ENCODE measurements around the gene RNF220. TPM values are rescaled to one million over a fixed set of nuclear protein-coding genes. Genes with fewer than 3 reads are reported as not detected.

RNF220 gene
- total and polyA plus RNA-seq, 2 of the 13 experiments (the other 11 are each of a cell fraction or from before 2014, with no cell fraction given) = 48.2 to 72.1 TPM

DNA sequence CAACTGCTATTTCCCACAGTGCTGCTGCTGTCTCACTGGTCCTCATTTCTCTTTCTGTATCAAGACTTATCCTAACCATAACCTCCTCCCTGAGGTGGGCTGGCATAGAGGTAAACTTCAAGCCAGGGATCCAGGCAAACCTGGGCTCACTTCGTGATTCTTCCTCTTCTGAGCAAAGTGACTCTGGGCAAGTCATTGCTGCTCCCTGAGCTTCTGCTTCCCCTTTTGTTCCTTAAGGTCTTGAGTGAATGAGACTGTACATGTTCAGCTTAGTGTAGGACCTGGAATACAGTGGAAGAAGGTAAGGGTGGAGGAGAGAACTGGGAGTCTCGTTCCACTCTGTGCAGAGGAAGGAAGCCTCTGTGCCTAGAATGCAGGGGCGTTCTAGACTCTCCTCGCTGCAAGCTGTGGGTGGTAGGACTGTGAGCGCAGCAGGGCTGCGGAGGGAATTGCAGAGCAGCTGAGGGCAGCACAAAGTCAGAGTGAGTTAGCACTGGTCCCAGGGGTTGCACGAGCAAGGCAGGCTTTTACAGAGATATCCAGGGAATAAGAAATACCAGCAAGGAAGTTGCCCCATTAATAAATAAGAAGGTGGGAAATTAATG is 38.6 kb upstream of the RNF220 start:
- BruUV-seq (replicated peaks) = no TSS peak
- WGBS (ENCODE audit: low lambda C conversion rate) = 32% methylated on average over 7 of the region's 7 CpGs
- Histone ChIP-seq H3K4me2 (ENCODE audit: low read depth, low read length) (no peak overlapping the region), H3K9ac (ENCODE audit: insufficient read depth, low read depth, low read length) (no peak overlapping the region), H3K79me2 (ENCODE audit: insufficient read depth, low read length) (no peaks in the 10 kb centered on the region), H3K4me3 (replicated peaks in 1 of 3; ENCODE audit: insufficient read depth in 1 of 3, low read depth in 2 of 3, low read length in 3 of 3) (no peak overlapping the region), H3K27me3 (ENCODE audit: control insufficient read depth in 1 of 2, insufficient read depth in 2 of 2, low read length in 2 of 2) (peaks cover 6 to 46% of the 10 kb centered on the region in 2 experiments; a peak in 4 of 5 replicates), H3K27ac (ENCODE audit: extremely low read length, insufficient read depth, low read length) (no peak overlapping the region), H3K4me1 (ENCODE audit: insufficient read depth, low read length) (no peaks in the 10 kb centered on the region), H3K9me3 (ENCODE audit: low read length) (no peaks in the 10 kb centered on the region), H2AFZ (ENCODE audit: low read length) (no peak overlapping the region), H4K20me1 (ENCODE audit: insufficient read depth, low read length) (no peaks in the 10 kb centered on the region), H3K36me3 (replicated peaks in 1 of 2; ENCODE audit: control insufficient read depth in 1 of 2, insufficient read depth in 2 of 2, low read length in 2 of 2) (no peaks in the 10 kb centered on the region)
- FAIRE-seq = no peak
- no peak for ATAC-seq
- intact Hi-C loops (cut with micrococcal nuclease; ENCODE audit: unreplicated experiment) (no loop called here), in situ Hi-C loops (cut with HindIII; ENCODE audit: extremely low pct_ligation_motif_present, low pct_unique_long_range_greater_than_20kb) (no loop called here)
- TF ChIP-seq, protein P1, sequence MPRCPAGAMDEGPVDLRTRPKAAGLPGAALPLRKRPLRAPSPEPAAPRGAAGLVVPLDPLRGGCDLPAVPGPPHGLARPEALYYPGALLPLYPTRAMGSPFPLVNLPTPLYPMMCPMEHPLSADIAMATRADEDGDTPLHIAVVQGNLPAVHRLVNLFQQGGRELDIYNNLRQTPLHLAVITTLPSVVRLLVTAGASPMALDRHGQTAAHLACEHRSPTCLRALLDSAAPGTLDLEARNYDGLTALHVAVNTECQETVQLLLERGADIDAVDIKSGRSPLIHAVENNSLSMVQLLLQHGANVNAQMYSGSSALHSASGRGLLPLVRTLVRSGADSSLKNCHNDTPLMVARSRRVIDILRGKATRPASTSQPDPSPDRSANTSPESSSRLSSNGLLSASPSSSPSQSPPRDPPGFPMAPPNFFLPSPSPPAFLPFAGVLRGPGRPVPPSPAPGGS (CRISPR knock-in tag; IDR thresholded peaks at IDR 0.05) = no peak
- TF ChIP-seq RAD51 (IDR thresholded peaks at IDR 0.05; ENCODE audit: borderline replicate concordance) = no peak
- no peak for DNase-seq (ENCODE audit: low spot score)
- POLR2A ChIA-PET = no interaction called here
- CTCF ChIA-PET (ENCODE audit: low intra/inter-chr PET ratio, low total read pairs) = no interaction called here

DNA sequence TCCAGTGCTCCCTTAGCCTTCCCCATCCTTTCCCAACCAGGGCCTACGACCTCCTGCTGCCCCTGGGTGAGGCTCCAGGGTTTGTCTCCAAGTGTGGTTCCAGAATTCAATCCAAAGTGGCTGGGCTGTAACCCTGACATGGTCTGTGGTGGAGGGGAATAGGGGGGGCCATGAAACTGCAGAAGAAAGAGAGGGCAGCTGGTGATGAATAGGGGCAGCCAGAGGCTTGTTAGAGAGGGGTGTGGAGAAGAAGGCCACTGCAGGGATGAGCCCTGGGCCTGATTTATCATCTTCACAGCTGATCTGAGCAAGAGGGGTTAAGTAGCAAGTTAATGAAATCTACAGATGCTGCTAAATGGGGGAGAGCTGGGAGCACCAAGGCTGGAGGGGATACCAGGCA is 37.1 kb upstream of the RNF220 start:
- in situ Hi-C loops (cut with HindIII; ENCODE audit: extremely low pct_ligation_motif_present, low pct_unique_long_range_greater_than_20kb) = no loop called here
- H3K27ac ChIP-seq (ENCODE audit: extremely low read length, insufficient read depth, low read length) = no peak overlapping the region
- no peak overlapping the region for H2AFZ ChIP-seq (ENCODE audit: low read length)
- H4K20me1 ChIP-seq (ENCODE audit: insufficient read depth, low read length) = no peaks in the 10 kb centered on the region
- H3K9ac ChIP-seq (ENCODE audit: insufficient read depth, low read depth, low read length) = no peak overlapping the region
- ChIA-PET CTCF (ENCODE audit: low intra/inter-chr PET ratio, low total read pairs) (no interaction called here), POLR2A (no interaction called here)
- H3K36me3 ChIP-seq (replicated peaks in 1 of 2; ENCODE audit: control insufficient read depth in 1 of 2, insufficient read depth in 2 of 2, low read length in 2 of 2) = no peaks in the 10 kb centered on the region
- DNase-seq (ENCODE audit: low spot score) (no peak), ATAC-seq (no peak), FAIRE-seq (no peak)
- TF ChIP-seq ZNF34 (CRISPR knock-in tag; IDR thresholded peaks at IDR 0.05; ENCODE audit: borderline replicate concordance) (no peak), KMT2A (CRISPR knock-in tag; IDR thresholded peaks at IDR 0.05) (no peak), ZFP36L1 (CRISPR knock-in tag; IDR thresholded peaks at IDR 0.05) (no peak), IRX3 (CRISPR knock-in tag; IDR thresholded peaks at IDR 0.05; ENCODE audit: borderline replicate concordance, low read depth) (no peak), ZNF839 (CRISPR knock-in tag; IDR thresholded peaks at IDR 0.05; ENCODE audit: borderline replicate concordance) (no peak), HIVEP1 (CRISPR knock-in tag; IDR thresholded peaks at IDR 0.05) (no peak), NPAS2 (CRISPR knock-in tag; IDR thresholded peaks at IDR 0.05; ENCODE audit: borderline replicate concordance) (no peak)
- TF ChIP-seq, protein P2, sequence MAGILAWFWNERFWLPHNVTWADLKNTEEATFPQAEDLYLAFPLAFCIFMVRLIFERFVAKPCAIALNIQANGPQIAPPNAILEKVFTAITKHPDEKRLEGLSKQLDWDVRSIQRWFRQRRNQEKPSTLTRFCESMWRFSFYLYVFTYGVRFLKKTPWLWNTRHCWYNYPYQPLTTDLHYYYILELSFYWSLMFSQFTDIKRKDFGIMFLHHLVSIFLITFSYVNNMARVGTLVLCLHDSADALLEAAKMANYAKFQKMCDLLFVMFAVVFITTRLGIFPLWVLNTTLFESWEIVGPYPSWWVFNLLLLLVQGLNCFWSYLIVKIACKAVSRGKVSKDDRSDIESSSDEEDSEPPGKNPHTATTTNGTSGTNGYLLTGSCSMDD (CRISPR knock-in tag; IDR thresholded peaks at IDR 0.05) = no peak
- no peaks in the 10 kb centered on the region for H3K79me2 ChIP-seq (ENCODE audit: insufficient read depth, low read length)
- peaks cover 6 to 48% of the 10 kb centered on the region in 2 experiments; a peak in 4 of 5 replicates for H3K27me3 ChIP-seq (ENCODE audit: control insufficient read depth in 1 of 2, insufficient read depth in 2 of 2, low read length in 2 of 2)
- intact Hi-C loops (cut with micrococcal nuclease; ENCODE audit: unreplicated experiment) = no loop called here
- no peak overlapping the region for H3K4me3 ChIP-seq (replicated peaks in 1 of 3; ENCODE audit: insufficient read depth in 1 of 3, low read depth in 2 of 3, low read length in 3 of 3)
- H3K4me2 ChIP-seq (ENCODE audit: low read depth, low read length) = no peak overlapping the region
- no TSS peak for BruUV-seq (replicated peaks)
- no peaks in the 10 kb centered on the region for H3K9me3 ChIP-seq (ENCODE audit: low read length)
- WGBS (ENCODE audit: low lambda C conversion rate) = 0% methylated on average over 1 of the region's 1 CpG
- no peaks in the 10 kb centered on the region for H3K4me1 ChIP-seq (ENCODE audit: insufficient read depth, low read length)
